DND-41 (cell line): ENCODE data around the gene GNAO1.

Experiments used
- ATAC-seq: fragments of 200-7000 bp; cut with Tn5 transposase; 3 replicates; pipeline ENCODE4 v1.9.1; 2021; ENCODE audit warnings: low read depth; ENCODE audit not compliant: insufficient read depth
- DNase-seq: peaks from one replicate; pipeline ENCODE4 v3.0.0-alpha.2; 2020
- H2AFZ ChIP-seq: 2 replicates; pipeline ENCODE4 v1.6.0; 2012; ENCODE audit warnings: low read depth, low read length
- H3K27ac ChIP-seq: 2 replicates; pipeline ENCODE4 v1.5.1; 2012; ENCODE audit warnings: low read length, inconsistent platforms
- H3K27me3 ChIP-seq: fragments of 200-600 bp; sonication (generic); 2 replicates; pipeline ENCODE4 v1.6.0; 2012; ENCODE audit warnings: low read length, mild to moderate bottlenecking, inconsistent platforms; ENCODE audit not compliant: insufficient read depth, poor library complexity
- H3K36me3 ChIP-seq: 2 replicates; pipeline ENCODE4 v1.5.1; 2012; ENCODE audit warnings: low read length, inconsistent platforms; ENCODE audit not compliant: insufficient read depth
- H3K4me1 ChIP-seq: 2 replicates; pipeline ENCODE4 v1.5.1; 2012; ENCODE audit warnings: mild to moderate bottlenecking, low read length; ENCODE audit not compliant: insufficient read depth
- H3K4me2 ChIP-seq: 2 replicates; pipeline ENCODE4 v1.6.0; 2012; ENCODE audit warnings: mild to moderate bottlenecking, moderate library complexity, low read length, inconsistent platforms; ENCODE audit not compliant: insufficient read depth
- H3K4me3 ChIP-seq, 2 experiments: fragments of 200-600 bp in 1 of 2; shearing (Covaris generic) in 1 of 2; 2 replicates each; pipeline ENCODE4 v1.5.1; 2012 to 2016; ENCODE audit warnings: inconsistent platforms in 2 of 2, low read length in 2 of 2, mild to moderate bottlenecking in 2 of 2, low read depth in 1 of 2, moderate library complexity in 1 of 2
- H3K79me2 ChIP-seq: 2 replicates; pipeline ENCODE4 v1.6.0; 2012; ENCODE audit warnings: low read length, inconsistent platforms; ENCODE audit not compliant: insufficient read depth
- H3K9ac ChIP-seq: 2 replicates; pipeline ENCODE4 v1.6.0; 2012; ENCODE audit warnings: low read depth, mild to moderate bottlenecking, inconsistent platforms, low read length, moderate library complexity
- H3K9me3 ChIP-seq: 2 replicates; pipeline ENCODE4 v1.5.1; 2012; ENCODE audit warnings: low read length, moderate library complexity, mild to moderate bottlenecking, inconsistent platforms; ENCODE audit not compliant: insufficient read depth, severe bottlenecking
- H4K20me1 ChIP-seq: 2 replicates; pipeline ENCODE4 v1.6.0; 2012; ENCODE audit warnings: low read length; ENCODE audit not compliant: insufficient read depth
- CTCF ChIP-seq: IDR thresholded peaks from 2 replicates; pipeline ENCODE4 v1.5.1; 2012; ENCODE audit warnings: borderline replicate concordance, low read length, moderate library complexity, mild to moderate bottlenecking; ENCODE audit not compliant: poor library complexity, severe bottlenecking; ENCODE audit errors: extremely low read depth
- EZH2 ChIP-seq: IDR thresholded peaks from 3 replicates; pipeline ENCODE4 v1.6.1; 2012; ENCODE audit warnings: borderline replicate concordance, low read depth, mild to moderate bottlenecking, moderate library complexity, low read length, inconsistent platforms; ENCODE audit not compliant: severe bottlenecking

The GNAO1 gene

GRCh38 chr16:56317998-56318826 lies 126.9 kb downstream of the GNAO1 start:
- no peak overlapping the region for H3K4me3 ChIP-seq
- H4K20me1 ChIP-seq, result peaks cover 17% of the 10 kb centered on the region
- peak; percentile 95 for ATAC-seq
- no peaks in the 10 kb centered on the region for H3K27me3 ChIP-seq
- no peak overlapping the region for H2AFZ ChIP-seq
- no peaks in the 10 kb centered on the region for H3K9me3 ChIP-seq
- DNase-seq, result peak; percentile 74
- no peaks in the 10 kb centered on the region for H3K79me2 ChIP-seq
- no peaks in the 10 kb centered on the region for H3K4me1 ChIP-seq
- no peak overlapping the region for H3K9ac ChIP-seq
- H3K27ac ChIP-seq, result no peak overlapping the region
- H3K4me2 ChIP-seq, result no peak overlapping the region
- TF ChIP-seq EZH2 (no peak), CTCF (peak; percentile 96)
- 0 out of 2 replicates have a peak, but pooled peaks cover 5% of the 10 kb centered on the region for H3K36me3 ChIP-seq

- no peak overlapping the region for H3K4me3 ChIP-seq
- H3K36me3 ChIP-seq, result 0 out of 2 replicates have a peak, but pooled peaks cover 5% of the 10 kb centered on the region
- H3K27ac ChIP-seq, result no peak overlapping the region
- no peaks in the 10 kb centered on the region for H3K27me3 ChIP-seq
- H3K9me3 ChIP-seq, result no peaks in the 10 kb centered on the region
- ATAC-seq (no peak), DNase-seq (no peak)
- no peak for TF ChIP-seq EZH2
- no peak for TF ChIP-seq CTCF
- no peaks in the 10 kb centered on the region for H3K79me2 ChIP-seq
- no peaks in the 10 kb centered on the region for H3K4me1 ChIP-seq
- no peak overlapping the region for H3K4me2 ChIP-seq
- H2AFZ ChIP-seq, result no peak overlapping the region
- no peak overlapping the region for H3K9ac ChIP-seq
- H4K20me1 ChIP-seq, result peaks cover 17% of the 10 kb centered on the region
Observed at GRCh38 chr16:56318827-56319140, 127.5 kb downstream of the GNAO1 start.

- TF ChIP-seq EZH2 (no peak), CTCF (no peak)
- Histone ChIP-seq H4K20me1 (peaks cover 17% of the 10 kb centered on the region), H3K79me2 (no peaks in the 10 kb centered on the region), H3K27me3 (no peaks in the 10 kb centered on the region), H3K9me3 (no peaks in the 10 kb centered on the region), H3K4me3 (no peak overlapping the region), H3K27ac (no peak overlapping the region), H3K36me3 (peaks cover 5% of the 10 kb centered on the region; the same call in 1 of the 2 replicates), H3K4me2 (no peak overlapping the region), H3K9ac (no peak overlapping the region), H2AFZ (no peak overlapping the region), H3K4me1 (no peaks in the 10 kb centered on the region)
- DNase-seq (no peak), ATAC-seq (no peak)
Observed at GRCh38 chr16:56319376-56319775, 128.1 kb downstream of the GNAO1 start.
